GM13977 (cell line): ENCODE data around the gene AFF3.

Source experiments
- DNase-seq: peaks from one replicate; pipeline ENCODE4 v3.0.0; 2012; ENCODE audit warnings: low spot score
- in situ Hi-C: fragments of 300-500 bp; cut with MboI; formaldehyde crosslinking; loops from one replicate; pipeline ENCODE4 v1.12.0; 2022; ENCODE audit warnings: low sequenced_read_pairs, low pct_unique_long_range_greater_than_20kb, mixed read lengths, inconsistent platforms; ENCODE audit not compliant: unreplicated experiment
- TF ChIP-seq, protein P1 (sequence below): IDR thresholded peaks from 2 replicates; pipeline ENCODE4 v1.5.1; 2012; ENCODE audit warnings: mild to moderate bottlenecking, control low read depth; ENCODE audit not compliant: insufficient read depth; ENCODE audit errors: extremely low read depth, missing control alignments

Gene AFF3

DNA sequence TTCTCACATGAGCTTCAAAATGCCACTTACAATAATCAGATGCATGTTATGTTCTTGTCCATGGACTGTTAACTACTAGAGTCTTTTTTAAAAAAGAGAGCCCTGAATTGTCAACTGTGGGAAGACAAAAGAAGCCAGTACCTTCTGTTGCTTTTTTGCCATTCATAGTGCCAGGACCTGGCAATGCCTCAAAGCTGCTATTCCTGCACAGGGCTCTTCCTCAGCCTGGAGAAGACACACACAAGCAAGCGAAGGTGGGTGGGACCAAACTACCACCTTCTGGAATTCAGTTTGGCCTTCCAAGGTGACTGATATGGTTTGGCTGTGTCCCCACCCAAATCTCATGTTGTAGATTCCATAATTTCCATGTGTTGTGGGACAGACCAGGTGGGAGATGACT is 160.6 kb downstream of the AFF3 start:
- no peak for DNase-seq
- in situ Hi-C loops, result no loop called here
- TF ChIP-seq, protein P1, sequence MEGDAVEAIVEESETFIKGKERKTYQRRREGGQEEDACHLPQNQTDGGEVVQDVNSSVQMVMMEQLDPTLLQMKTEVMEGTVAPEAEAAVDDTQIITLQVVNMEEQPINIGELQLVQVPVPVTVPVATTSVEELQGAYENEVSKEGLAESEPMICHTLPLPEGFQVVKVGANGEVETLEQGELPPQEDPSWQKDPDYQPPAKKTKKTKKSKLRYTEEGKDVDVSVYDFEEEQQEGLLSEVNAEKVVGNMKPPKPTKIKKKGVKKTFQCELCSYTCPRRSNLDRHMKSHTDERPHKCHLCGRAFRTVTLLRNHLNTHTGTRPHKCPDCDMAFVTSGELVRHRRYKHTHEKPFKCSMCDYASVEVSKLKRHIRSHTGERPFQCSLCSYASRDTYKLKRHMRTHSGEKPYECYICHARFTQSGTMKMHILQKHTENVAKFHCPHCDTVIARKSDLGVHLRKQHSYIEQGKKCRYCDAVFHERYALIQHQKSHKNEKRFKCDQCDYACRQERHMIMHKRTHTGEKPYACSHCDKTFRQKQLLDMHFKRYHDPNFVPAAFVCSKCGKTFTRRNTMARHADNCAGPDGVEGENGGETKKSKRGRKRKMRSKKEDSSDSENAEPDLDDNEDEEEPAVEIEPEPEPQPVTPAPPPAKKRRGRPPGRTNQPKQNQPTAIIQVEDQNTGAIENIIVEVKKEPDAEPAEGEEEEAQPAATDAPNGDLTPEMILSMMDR, result no peak

DNA sequence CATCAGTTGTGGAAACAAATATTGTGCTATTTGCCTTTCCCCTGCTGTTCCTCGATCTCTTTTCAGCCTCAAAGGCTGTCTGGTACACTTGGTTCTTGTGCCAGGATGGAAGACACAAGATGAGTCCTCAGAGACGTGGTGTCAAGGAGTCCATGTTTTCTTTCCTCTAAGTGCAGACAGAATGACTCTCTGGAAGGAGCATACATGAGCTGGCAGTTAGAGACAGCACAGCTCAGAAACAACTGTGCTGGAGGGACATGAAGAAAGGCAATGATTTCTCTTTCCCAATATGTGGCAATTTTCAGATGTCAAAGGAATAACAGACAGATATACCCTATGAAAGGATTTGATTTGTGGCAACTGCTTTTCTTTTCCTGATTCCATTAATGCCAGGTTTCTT is 162.2 kb downstream of the AFF3 start:
- DNase-seq, result no peak
- in situ Hi-C loops, result no loop called here
- TF ChIP-seq, protein P1, result no peak

DNA sequence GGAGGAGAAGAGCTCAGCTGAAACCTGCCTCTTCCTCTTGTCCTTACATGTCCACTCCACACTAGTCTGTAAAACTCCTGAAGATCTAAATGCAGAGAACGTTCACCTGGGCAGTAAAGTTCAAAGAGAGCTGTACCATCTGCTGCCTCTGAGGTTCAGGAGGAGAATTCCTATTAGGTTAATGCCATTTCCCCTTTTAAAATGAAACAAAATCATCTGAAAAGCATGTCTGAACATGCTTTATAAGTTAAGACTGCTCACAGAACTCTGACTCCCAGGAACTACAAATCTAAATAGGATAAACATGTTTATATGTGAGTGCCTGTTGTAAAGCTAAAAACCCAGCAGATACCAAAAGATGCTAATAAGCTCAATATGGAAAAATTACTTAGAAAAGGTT is 164.4 kb downstream of the AFF3 start:
- TF ChIP-seq, protein P1, result no peak
- DNase-seq, result no peak
- in situ Hi-C loops, result no loop called here

DNA sequence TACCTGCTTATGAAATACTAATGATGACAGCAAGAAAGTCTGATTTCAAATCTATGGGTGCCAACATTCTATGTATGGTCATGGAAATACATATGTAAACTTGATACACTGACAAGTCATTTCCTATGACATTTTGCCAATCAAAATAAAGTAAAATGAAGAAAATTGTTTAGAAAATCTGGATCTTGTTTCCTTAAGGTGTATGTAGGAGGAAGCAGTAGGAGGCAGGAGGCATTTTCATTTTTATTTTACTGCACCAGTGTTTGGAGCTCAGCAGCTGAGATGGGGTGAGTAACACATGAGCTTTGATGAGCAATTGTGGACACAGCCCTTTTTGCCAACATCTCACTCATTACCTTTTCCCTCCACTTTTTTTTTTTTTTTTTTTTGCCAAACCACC is 167.0 kb downstream of the AFF3 start:
- in situ Hi-C loops, result no loop called here
- TF ChIP-seq, protein P1, result no peak
- DNase-seq, result no peak

DNA sequence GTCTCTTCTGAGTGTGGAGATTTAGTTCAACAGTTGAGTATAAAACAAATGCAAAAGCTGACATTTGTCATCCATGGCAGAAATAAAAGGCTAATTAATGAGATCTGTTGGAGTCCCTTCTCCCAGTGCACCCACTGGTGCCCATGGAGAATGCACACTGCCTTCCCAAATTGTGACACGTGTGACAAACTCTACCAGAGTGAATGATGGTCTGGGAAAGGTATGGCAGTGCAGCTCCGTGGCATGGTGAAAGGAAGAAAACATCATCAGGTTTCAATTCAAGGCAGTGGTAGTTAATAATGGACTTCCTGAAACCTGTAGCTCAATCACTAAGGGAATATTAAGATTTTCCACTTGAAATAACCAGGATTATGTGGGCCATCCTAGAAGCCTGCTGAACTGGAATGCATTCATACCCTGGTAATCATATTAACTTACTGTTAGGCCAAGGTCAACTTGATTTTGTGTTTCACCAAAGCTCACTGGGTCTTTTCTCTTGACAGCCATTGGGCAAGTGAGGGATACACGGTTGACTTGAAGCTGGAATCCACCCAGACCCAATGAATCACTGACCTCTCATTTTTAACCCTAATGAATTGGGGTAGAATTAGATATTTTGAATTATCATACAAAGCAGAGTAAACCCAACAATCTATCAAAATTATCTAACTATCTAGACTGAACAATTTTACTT is 167.6 kb downstream of the AFF3 start:
- TF ChIP-seq, protein P1, result no peak
- no peak for DNase-seq
- in situ Hi-C loops, result no loop called here

DNA sequence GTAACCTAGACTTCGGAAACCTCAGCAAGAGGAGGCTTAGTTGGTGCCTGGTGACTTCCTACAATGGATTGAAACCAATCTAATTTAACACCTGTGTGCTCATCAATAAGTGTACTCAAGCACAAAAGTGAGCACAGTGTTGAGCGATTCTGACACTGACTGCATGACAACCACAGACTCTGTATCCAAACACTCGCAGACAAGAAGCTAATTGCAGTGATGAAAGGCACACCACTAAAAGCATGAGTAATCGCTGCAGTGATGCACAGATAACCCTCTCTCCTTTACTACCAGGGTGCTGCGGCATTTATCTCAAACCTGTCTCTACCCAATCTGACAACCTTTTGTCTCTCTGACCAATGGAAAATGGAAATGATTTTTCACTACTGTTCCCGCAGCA is 168.1 kb downstream of the AFF3 start:
- peak; percentile 10 for DNase-seq
- in situ Hi-C loops, result no loop called here
- TF ChIP-seq, protein P1, result no peak
